Measurements from ENCODE around the gene PIK3AP1. TPM values are rescaled to one million over a fixed set of nuclear protein-coding genes. Genes with fewer than 3 reads are reported as not detected.
"Not testable (repeated sequence)": the region's sequence is repeated elsewhere in the genome, so short reads cannot be mapped to it uniquely, and the experiment has no call there.

Gene PIK3AP1
- total RNA-seq, 1 experiment from 2014 or later = 4.3 TPM

DNA sequence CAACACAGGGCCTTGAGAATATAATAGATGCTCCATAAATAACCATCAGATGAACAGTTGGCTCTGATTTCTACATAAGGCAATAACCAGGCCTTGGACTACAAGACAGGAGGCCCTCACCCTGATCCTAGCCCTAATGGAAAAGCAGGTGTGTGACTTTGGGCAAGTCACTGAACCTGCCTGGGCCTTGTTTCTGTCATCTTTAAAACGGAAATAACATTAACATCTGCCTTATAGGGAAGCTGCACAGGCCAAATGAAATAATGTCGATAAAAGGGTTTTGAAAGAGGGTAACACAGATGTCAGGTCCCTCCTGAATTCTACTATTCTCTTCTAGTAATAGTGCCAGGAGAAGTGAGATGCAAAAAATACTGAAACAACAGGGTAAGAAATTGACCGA, 20.7 kb downstream of the PIK3AP1 start:
- H3K36me3 Mint-ChIP-seq = no peaks in the 10 kb centered on the region
- no peak overlapping the region for H3K4me3 Mint-ChIP-seq
- TF ChIP-seq, protein P1, sequence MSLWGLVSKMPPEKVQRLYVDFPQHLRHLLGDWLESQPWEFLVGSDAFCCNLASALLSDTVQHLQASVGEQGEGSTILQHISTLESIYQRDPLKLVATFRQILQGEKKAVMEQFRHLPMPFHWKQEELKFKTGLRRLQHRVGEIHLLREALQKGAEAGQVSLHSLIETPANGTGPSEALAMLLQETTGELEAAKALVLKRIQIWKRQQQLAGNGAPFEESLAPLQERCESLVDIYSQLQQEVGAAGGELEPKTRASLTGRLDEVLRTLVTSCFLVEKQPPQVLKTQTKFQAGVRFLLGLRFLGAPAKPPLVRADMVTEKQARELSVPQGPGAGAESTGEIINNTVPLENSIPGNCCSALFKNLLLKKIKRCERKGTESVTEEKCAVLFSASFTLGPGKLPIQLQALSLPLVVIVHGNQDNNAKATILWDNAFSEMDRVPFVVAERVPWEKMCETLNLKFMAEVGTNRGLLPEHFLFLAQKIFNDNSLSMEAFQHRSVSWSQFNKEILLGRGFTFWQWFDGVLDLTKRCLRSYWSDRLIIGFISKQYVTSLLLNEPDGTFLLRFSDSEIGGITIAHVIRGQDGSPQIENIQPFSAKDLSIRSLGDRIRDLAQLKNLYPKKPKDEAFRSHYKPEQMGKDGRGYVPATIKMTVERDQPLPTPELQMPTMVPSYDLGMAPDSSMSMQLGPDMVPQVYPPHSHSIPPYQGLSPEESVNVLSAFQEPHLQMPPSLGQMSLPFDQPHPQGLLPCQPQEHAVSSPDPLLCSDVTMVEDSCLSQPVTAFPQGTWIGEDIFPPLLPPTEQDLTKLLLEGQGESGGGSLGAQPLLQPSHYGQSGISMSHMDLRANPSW (CRISPR knock-in tag; conservative IDR thresholded peaks at IDR 0.05; ENCODE audit: low read depth) = no peak
- TF ChIP-seq ZNF423 (CRISPR knock-in tag; IDR thresholded peaks at IDR 0.05) (no peak), GTF2I (CRISPR knock-in tag; conservative IDR thresholded peaks at IDR 0.05) (no peak), ZNF317 (CRISPR knock-in tag; IDR thresholded peaks at IDR 0.05; ENCODE audit: borderline replicate concordance, low read depth) (no peak), ZNF396 (CRISPR knock-in tag; IDR thresholded peaks at IDR 0.05; ENCODE audit: borderline replicate concordance) (no peak), ZBTB21 (CRISPR knock-in tag; IDR thresholded peaks at IDR 0.05; ENCODE audit: borderline replicate concordance) (no peak), NR3C1 (CRISPR knock-in tag; conservative IDR thresholded peaks at IDR 0.05; ENCODE audit: low read depth) (no peak), TEAD4 (CRISPR knock-in tag; IDR thresholded peaks at IDR 0.05) (no peak)
- TF ChIP-seq, protein P2, sequence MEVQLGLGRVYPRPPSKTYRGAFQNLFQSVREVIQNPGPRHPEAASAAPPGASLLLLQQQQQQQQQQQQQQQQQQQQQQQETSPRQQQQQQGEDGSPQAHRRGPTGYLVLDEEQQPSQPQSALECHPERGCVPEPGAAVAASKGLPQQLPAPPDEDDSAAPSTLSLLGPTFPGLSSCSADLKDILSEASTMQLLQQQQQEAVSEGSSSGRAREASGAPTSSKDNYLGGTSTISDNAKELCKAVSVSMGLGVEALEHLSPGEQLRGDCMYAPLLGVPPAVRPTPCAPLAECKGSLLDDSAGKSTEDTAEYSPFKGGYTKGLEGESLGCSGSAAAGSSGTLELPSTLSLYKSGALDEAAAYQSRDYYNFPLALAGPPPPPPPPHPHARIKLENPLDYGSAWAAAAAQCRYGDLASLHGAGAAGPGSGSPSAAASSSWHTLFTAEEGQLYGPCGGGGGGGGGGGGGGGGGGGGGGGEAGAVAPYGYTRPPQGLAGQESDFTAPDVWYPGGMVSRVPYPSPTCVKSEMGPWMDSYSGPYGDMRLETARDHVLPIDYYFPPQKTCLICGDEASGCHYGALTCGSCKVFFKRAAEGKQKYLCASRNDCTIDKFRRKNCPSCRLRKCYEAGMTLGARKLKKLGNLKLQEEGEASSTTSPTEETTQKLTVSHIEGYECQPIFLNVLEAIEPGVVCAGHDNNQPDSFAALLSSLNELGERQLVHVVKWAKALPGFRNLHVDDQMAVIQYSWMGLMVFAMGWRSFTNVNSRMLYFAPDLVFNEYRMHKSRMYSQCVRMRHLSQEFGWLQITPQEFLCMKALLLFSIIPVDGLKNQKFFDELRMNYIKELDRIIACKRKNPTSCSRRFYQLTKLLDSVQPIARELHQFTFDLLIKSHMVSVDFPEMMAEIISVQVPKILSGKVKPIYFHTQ (CRISPR knock-in tag; IDR thresholded peaks at IDR 0.05) = no peak
- TF ChIP-seq, protein P3, sequence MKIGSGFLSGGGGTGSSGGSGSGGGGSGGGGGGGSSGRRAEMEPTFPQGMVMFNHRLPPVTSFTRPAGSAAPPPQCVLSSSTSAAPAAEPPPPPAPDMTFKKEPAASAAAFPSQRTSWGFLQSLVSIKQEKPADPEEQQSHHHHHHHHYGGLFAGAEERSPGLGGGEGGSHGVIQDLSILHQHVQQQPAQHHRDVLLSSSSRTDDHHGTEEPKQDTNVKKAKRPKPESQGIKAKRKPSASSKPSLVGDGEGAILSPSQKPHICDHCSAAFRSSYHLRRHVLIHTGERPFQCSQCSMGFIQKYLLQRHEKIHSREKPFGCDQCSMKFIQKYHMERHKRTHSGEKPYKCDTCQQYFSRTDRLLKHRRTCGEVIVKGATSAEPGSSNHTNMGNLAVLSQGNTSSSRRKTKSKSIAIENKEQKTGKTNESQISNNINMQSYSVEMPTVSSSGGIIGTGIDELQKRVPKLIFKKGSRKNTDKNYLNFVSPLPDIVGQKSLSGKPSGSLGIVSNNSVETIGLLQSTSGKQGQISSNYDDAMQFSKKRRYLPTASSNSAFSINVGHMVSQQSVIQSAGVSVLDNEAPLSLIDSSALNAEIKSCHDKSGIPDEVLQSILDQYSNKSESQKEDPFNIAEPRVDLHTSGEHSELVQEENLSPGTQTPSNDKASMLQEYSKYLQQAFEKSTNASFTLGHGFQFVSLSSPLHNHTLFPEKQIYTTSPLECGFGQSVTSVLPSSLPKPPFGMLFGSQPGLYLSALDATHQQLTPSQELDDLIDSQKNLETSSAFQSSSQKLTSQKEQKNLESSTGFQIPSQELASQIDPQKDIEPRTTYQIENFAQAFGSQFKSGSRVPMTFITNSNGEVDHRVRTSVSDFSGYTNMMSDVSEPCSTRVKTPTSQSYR (CRISPR knock-in tag; IDR thresholded peaks at IDR 0.05) = no peak
- TF ChIP-seq, protein P4, sequence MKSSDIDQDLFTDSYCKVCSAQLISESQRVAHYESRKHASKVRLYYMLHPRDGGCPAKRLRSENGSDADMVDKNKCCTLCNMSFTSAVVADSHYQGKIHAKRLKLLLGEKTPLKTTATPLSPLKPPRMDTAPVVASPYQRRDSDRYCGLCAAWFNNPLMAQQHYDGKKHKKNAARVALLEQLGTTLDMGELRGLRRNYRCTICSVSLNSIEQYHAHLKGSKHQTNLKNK (CRISPR knock-in tag; IDR thresholded peaks at IDR 0.05) = no peak
- H3K27ac Mint-ChIP-seq = no peak overlapping the region
- ChIA-PET CTCF (no interaction called here), POLR2A (no interaction called here)
- H3K4me1 Mint-ChIP-seq = peaks cover 9% of the 10 kb centered on the region
- H3K27me3 Mint-ChIP-seq (ENCODE audit: low read depth) = no peaks in the 10 kb centered on the region
- no peaks in the 10 kb centered on the region for H3K9me3 Mint-ChIP-seq
- DNase-seq (ENCODE audit: low spot score) (no peak), ATAC-seq (no peak)

DNA sequence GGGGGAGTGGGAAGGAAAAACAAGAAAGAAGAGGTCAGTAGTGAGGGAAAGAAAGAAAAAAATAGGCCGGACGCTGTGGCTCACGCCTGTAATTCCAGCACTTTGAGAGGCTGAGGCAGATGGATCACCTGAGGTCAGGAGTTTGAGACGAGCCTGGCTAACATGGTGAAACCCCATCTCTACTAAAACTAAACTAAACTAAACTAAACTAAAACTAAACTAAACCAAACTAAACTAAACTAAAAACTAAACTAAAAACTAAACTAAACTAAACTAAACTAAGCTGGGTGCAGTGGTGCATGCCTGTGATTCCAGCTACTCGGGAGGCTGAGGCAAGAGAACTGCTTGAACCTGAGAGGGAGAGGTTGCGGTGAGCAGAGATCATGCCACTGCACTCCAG, 22.0 kb downstream of the PIK3AP1 start:
- CTCF ChIA-PET = interaction anchor here (1.1 kb wide), 1 partner anchor 55 kb away, joined by 3 read pairs; no protein-coding TSS in a partner anchor
- H3K9me3 Mint-ChIP-seq; ATAC-seq; H3K4me1 Mint-ChIP-seq; H3K27me3 Mint-ChIP-seq (ENCODE audit: low read depth); DNase-seq (ENCODE audit: low spot score); H3K27ac Mint-ChIP-seq; H3K4me3 Mint-ChIP-seq; H3K36me3 Mint-ChIP-seq: not testable (repeated sequence)
- POLR2A ChIA-PET = interaction anchor here (0.6 kb wide), 1 partner anchor 167 kb away, joined by 3 read pairs; no protein-coding TSS in a partner anchor

DNA sequence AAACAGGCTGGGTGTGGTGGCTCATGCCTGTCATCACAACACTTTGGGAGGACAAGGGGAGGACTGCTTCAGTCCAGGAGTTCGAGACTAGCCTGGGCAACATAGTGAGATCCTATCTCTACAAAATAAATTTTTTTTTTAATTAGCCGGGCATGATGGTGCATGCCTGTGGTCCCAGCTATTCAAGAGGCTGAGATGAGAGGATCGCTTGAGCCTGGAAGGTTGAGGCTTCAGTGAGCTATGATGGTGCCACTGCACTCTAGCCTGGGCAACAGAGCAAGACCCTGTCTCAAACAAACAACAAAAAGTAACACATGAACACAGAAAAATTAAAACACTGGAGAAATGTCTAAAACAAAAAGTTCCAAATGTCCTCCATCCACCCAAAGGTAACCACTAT, 22.9 kb downstream of the PIK3AP1 start:
- no peak for ATAC-seq
- H3K36me3 Mint-ChIP-seq = no peaks in the 10 kb centered on the region
- peaks cover 9% of the 10 kb centered on the region for H3K4me1 Mint-ChIP-seq
- ChIA-PET POLR2A (no interaction called here), CTCF (interaction anchor here (1.1 kb wide), 1 partner anchor 54 kb away, joined by 3 read pairs; no protein-coding TSS in a partner anchor)
- DNase-seq (ENCODE audit: low spot score) = no peak
- no peak overlapping the region for H3K27ac Mint-ChIP-seq
- H3K27me3 Mint-ChIP-seq (ENCODE audit: low read depth) = no peaks in the 10 kb centered on the region
- no peaks in the 10 kb centered on the region for H3K9me3 Mint-ChIP-seq
- TF ChIP-seq, protein P5, sequence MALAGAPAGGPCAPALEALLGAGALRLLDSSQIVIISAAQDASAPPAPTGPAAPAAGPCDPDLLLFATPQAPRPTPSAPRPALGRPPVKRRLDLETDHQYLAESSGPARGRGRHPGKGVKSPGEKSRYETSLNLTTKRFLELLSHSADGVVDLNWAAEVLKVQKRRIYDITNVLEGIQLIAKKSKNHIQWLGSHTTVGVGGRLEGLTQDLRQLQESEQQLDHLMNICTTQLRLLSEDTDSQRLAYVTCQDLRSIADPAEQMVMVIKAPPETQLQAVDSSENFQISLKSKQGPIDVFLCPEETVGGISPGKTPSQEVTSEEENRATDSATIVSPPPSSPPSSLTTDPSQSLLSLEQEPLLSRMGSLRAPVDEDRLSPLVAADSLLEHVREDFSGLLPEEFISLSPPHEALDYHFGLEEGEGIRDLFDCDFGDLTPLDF (CRISPR knock-in tag; IDR thresholded peaks at IDR 0.05) = no peak
- TF ChIP-seq ZNF121 (CRISPR knock-in tag; IDR thresholded peaks at IDR 0.05) (peak; percentile 80; the same call in 1 of the 2 replicates), KAT7 (CRISPR knock-in tag; IDR thresholded peaks at IDR 0.05; ENCODE audit: borderline replicate concordance) (no peak)
- TF ChIP-seq, protein P2 (CRISPR knock-in tag; IDR thresholded peaks at IDR 0.05) = no peak
- no peak overlapping the region for H3K4me3 Mint-ChIP-seq
